Activated effector memory CD4-positive, alpha-beta T cell treated with Interleukin-2 at 50 U/mL for 16 hours (primary cell): Measurements from ENCODE around the gene RPL10.

ENCODE experiments used
- DNase-seq: peaks from one replicate; pipeline ENCODE4 v3.0.0-alpha.2; 2020

RPL10 gene

DNA sequence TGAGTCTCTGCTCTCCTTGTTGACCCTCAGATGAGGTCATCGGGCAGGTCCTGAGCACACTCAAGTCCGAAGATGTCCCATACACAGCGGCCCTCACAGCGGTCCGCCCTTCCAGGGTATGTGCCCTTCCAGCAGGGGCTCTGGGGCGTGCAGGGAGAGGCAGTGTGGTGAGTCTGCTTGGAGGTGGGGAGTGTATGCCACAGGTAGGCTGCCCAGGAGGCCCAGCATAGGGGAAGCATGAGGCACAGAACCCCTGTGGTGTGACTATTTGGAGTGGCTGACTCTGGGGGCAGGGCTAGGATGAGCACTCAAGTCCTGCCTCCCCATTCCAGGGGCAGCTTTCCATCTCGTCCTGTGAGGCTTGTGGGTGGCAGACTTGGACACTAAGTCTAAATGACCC is 35.4 kb downstream of the RPL10 start:
- DNase-seq, result no peak

DNA sequence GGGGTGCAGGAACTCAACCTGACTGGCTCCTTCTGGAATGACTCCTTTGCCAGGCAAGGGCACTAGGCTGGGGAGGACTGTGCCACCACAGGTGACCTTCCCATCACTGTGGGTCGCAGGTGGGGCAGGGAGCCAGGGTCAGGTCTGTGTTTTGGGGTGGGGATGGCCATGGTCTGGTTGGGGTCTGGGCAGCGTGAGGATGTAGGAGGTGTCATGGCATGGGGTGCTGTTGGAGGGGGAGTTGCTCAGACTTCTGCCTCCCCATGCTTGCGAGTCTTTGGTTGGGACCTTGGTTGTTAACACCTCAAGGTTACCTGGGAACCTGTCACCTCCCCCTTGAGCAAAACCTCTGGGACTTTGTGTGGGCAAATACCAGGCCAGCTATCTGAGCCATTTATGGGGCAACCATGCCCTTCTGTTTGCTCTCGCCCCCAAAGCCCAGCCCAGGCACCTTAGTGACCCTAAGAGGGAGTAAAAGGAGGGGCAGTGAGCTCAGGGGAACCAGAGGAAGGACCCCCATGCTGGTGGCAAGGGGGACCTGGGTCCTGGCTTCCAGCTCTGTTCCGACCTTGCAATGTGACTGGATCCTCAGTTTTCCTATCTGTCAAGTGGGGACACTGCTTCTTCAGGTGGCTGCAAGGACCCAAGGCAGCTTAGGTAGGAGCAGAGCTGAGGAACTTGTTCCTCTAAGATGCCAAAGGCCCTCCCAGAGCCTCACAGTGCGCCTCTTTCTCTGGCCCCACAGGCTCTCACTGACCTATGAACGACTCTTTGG is 36.4 kb downstream of the RPL10 start:
- DNase-seq, result no peak

DNA sequence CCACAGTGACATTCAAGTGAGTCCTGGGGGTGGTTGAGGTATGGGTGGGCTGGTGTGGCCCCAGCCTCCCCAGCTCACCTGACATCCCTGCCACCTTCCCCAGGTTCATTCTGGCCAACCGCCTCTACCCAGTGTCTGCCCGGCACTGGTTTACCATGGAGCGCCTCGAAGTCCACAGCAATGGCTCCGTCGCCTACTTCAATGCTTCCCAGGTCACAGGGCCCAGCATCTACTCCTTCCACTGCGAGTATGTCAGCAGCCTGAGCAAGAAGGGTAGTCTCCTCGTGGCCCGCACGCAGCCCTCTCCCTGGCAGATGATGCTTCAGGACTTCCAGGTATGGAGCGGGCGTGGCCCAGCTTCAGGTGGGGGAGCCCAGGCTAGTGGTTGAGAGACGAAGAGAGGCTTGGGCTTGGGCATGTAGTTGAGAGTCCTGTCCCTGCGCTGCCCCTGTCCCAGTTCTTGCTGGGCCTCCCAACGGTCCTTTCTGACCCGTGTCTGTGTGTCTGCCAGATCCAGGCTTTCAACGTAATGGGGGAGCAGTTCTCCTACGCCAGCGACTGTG is 37.1 kb downstream of the RPL10 start:
- DNase-seq, result no peak

DNA sequence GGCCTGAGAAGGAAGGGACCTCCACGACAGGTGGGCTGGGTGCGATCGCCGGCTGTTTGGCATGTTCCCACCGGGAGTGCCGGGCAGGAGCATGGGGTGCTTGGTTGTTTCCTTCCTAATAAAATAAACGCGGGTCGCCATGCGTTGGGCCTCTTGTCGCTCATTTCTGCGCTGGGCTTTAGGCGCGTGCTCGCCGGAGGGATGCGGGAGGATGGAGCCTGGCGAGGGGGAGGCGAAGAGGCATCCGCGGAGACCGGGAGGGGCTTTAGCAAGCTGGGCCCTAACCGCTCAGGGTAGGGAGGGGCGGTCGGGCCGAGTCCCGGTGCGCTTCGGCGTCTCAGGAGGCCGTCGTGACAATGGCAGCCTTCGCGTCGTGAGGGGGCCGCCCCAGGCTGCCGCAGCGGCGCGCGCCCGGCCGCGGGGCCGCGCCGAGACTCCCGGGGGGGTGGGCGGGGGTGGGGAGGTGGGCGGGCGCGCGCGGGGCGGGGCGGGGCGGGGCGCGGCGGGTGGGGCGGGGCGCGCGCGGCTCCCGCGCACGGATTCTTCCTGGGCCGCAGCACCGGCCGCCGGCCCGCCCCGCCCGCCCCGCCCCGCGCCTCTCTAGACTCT is 38.3 kb downstream of the RPL10 start:
- DNase-seq, result peak; percentile 46

DNA sequence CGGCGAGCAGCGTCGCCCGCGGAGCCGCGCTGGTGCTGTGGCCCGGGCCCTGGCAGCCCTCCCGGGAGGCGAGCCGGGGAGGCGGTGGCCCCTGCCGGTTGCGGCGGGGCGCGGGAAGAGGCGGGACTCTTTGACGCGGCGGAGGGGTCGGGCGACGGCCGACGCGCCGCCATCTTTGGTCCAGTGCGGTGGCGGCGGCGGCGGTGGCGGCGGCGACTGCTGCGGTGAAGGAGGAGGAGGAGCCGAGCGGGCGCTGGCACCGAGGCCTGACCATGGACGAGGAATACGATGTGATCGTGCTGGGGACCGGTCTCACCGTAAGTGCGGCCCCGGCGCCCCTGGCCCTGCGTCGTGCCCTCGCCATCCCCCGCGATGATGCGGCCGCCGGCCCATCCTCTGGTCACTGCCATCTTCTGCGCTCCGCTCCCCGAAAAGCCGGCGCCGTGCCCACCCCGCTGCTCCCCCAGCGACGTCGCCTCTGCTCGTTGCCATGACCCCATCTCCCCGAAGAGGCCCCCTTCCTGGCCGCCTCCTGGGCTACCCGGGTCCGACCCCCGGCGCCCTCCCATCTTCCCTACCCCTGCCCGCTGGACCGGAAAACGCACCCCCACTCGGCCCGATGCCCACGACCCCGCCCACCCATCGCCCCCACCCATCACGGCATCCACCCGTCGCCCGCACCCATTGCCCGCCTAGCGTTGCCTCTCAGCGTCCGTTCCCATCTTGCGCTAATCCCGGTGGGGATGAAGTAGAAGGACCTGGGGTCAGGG is 39.0 kb downstream of the RPL10 start, which contains the start of gene GDI1:
Gene GDI1, plus strand, starts transcription at position 172 of the 770 bp plus-strand sequence. Its CDS starts 101 bp downstream, at position 273.
- DNase-seq, result no peak

DNA sequence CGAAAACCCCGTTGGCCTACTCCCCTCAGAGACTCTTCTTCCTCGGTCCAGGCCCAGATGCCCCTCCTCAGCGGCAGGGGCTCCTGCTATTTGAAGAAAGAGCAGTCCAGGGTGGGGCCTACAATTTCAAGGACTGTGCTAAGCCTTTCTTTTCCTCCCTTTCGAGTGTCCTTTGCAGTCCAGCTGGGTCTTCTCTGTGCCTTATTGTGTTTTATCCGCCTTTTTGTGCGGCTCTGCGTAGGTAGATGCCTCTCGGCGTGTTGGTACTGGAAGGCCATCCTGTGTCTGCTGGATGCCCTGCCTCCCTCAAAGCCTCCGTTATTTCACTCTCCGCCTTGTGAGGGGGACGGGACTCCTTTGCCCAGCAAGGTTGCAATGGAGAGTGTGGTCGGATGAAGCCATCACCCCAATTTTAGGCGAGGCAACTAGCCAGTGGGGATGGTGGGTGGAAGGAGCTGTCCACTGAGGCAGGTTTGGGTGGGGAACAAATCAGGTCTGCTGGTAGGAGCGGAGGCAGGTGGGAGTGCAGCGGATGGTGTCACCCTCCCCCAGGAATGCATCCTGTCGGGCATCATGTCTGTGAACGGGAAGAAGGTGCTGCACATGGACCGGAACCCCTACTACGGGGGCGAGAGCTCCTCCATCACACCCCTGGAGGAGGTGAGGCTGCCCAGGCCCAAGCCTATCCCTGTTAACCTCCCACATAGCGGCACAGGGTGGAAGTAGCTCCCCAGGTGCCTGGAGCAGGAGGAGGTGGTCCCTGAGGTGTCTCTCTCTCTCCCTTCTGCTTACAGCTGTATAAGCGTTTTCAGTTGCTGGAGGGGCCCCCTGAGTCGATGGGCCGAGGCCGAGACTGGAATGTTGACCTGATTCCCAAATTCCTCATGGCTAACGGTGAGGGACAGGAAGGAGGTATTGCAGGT is 40.1 kb downstream of the RPL10 start:
- DNase-seq, result no peak

DNA sequence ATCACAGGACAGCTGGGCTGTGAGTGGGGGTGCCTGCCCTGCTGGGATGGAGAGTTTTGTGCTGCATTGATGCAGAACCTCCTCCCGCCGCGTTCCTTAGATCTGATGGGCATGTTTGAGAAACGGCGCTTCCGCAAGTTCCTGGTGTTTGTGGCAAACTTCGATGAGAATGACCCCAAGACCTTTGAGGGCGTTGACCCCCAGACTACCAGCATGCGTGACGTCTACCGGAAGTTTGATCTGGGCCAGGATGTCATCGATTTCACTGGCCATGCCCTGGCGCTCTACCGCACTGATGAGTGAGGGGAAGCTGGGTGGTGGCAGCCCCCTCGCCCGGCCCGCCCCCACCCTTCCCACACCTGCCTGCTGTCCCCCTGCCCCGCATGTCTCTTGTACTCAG is 41.7 kb downstream of the RPL10 start:
- no peak for DNase-seq

DNA sequence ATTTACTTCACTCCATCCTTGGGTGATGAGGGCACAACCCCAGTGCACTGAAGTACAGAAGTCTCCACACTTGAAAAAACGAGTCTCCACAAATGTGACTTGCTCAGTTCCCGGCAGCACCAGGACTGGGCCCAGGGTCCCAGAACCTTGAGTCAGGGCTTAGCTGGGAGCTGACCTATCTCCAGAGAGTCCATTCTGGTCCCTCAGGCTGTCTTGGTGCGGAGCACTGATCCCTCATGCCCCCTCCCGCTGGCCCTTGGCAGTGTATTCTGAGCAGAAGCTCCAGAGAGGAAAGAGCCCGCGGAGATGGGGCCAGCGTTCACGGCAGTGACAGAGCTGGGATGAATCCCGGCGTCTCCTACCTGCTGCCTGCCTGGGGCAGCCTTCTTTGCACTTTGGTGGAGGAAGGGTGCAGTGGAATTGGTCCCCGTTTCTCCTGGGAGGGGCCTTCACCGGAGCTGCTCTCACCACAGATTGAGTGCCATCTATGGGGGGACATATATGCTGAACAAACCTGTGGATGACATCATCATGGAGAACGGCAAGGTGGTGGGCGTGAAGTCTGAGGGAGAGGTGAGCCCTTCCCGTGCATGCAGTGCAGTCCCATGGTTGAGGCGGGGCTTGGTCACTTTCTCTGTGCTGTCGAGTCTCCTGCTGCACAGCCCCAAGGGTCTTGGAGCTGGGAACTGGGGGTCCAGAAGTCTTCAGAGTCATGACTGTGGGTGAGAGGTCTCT is 42.6 kb downstream of the RPL10 start:
- DNase-seq, result no peak

DNA sequence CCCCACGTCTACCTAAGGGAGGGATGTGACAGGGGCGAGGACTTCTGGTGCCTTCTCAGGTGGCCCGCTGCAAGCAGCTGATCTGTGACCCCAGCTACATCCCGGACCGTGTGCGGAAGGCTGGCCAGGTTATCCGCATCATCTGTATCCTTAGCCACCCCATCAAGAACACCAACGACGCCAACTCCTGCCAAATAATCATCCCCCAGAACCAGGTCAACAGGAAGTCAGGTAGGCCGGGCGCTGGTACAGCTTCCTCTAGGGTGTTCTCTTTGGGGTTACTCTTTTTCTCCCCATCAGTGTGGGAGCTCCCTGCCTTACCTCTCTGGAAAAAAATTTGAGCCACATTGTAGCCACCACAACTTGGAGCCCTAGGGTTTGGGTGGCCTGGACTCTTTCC is 43.4 kb downstream of the RPL10 start:
- no peak for DNase-seq

DNA sequence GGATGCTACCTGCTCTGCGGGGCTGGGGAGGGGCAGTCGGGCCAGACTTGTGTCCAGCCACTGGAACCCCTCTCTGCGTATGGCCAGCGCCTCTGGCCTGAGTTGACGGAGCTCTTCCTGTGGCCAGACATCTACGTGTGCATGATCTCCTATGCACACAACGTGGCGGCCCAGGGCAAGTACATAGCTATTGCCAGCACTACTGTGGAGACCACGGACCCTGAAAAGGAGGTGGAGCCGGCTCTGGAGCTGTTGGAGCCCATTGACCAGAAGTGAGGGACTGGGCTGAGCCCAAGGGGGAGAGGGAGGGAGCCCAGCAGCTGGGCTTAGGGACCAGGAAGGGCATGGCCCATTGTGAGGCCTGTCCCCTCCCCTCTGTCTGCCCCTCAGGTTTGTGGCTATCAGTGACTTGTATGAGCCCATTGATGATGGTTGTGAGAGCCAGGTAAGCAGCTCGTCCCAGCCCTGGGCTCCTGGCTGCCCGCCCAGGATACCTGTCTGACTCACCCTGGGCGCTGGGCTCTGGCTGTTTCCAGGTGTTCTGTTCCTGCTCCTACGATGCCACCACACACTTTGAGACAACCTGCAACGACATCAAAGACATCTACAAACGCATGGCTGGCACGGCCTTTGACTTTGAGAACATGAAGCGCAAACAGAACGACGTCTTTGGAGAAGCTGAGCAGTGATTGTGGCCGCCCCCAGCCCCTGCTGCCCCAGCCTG is 44.0 kb downstream of the RPL10 start:
- DNase-seq, result no peak

DNA sequence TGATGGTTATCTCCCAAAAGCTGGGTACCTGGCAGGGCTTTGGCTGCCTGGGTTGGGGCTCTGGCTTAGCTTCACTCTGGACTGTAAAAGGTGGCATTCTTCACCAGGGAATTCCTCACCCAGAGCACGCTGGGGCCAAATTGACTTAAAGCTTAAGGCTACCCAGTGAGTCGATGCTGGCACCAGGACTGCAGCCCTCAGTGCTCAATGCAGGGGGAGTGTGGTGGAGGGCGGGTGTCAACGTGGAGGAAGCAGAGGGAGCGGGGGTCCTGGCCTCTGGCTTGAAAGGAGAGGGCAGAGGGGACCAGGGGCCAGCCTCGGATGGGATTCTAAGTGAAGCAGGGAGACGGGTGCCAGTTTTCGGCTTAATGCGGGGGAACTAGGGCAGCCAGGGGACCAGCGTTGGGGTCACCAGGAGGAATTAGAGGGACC is 45.3 kb downstream of the RPL10 start:
- no peak for DNase-seq

DNA sequence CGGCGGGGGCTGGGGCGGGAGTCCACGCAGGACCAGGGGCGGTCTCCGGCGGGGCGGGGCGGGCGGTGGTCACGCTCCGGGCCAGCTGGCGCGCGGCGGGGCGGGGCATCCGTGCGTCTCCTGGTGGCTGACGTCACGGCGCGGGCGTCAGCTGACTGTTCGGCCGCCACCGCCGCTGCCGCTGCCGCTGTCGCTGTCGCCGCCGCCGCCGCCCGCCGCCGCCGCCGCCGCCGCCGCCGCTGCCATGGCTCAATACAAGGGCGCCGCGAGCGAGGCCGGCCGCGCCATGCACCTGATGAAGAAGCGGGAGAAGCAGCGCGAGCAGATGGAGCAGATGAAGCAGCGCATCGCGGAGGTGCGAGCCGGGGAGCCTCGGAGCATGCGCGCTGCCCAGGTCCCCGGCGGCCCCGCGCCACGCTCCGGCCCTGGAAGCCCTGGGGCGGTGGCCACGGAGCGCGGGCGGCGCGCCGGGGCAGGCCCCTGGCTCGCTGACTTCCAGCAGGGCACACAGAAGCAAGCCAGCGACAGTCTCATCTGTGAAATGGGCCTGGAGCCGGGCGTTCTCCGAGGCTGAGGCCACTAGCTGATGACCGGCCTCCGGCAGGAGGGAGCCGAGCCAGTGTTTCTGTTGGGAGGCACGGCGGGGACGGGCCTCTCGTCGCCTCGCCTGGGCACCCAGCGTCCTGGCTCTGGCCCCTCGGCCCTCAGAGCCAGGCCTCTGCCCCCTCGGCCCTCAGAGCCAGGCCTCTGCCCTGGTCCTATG is 46.0 kb downstream of the RPL10 start, which contains the start of gene FAM50A:
Gene FAM50A, plus strand, starts transcription at position 150 of the 763 bp plus-strand sequence. Its CDS starts 95 bp downstream, at position 245.
- DNase-seq, result peak; percentile 56

DNA sequence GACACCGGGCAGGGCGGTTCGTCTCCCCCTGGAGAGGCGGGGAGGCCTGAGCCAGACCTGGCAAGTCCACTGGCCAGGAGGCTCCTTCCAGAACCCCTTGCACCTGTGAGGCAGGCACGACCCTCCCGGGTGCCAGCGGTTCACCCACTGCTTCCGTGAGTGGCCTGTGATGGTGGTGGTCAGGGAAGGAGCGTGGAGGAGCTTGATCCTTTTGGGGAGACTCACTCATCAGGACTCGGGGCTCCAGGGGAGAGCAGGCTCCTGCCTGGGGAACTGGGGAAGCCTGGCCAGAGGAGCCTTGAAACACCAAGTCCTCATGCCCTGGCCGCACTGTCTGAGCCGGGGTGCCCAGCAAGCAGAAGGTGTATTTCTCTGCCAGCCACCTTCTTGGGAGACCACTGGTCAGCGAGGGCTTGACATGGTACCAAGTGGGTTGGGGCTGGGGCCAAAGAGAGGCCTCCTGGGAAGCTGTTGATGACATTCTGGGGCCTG is 46.6 kb downstream of the RPL10 start:
- no peak for DNase-seq

DNA sequence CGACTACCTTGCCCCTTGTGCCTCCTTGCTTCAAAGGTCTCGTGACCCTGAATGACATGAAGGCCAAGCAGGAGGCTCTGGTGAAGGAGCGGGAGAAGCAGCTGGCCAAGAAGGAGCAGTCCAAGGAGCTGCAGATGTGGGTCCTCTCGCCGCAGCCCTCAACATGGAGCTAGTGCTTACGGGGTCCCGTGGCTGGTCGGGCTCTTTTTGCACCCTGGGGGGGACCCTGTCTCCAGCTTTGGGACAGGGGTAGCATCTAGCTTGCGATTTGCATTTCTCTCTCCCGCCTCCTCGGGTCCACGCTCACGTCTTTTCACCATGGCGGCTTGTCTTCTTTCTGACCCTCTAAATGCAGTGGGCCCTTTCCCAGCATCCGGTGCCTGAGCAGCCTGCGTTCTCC is 47.6 kb downstream of the RPL10 start:
- no peak for DNase-seq

DNA sequence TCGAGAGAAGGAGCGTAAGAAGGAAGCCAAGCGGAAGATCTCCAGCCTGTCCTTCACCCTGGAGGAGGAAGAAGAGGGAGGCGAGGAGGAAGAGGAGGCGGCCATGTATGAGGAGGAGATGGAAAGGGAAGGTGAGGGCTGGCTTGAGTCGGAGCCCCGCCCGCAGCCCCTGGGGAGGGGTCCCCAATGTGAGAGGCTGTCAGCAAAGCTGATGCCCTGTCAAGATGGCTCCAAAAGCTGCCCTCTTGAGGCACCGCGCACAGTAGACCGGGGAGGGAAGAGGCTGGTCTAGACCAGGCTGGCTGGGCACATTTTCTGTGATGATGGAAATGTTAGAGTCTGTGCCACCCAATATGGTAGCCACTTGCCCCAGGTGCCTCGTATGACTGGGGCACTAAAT is 48.3 kb downstream of the RPL10 start:
- no peak for DNase-seq

DNA sequence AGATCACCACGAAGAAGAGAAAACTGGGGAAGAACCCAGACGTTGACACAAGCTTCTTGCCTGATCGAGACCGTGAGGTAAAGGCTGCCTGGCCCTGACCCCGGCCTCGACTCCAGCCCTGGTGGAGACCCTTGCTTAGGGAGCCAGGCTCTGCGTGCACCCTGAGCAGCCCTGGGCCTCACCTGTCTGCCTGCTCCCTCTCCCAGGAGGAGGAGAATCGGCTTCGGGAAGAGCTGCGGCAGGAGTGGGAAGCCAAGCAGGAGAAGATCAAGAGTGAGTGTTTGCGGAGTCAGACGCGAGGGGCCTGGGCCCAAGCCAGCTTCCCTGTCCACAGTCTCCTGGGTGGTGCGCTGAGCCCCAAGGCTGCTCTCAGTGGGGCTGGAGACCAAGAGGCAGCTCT is 50.3 kb downstream of the RPL10 start:
- no peak for DNase-seq

DNA sequence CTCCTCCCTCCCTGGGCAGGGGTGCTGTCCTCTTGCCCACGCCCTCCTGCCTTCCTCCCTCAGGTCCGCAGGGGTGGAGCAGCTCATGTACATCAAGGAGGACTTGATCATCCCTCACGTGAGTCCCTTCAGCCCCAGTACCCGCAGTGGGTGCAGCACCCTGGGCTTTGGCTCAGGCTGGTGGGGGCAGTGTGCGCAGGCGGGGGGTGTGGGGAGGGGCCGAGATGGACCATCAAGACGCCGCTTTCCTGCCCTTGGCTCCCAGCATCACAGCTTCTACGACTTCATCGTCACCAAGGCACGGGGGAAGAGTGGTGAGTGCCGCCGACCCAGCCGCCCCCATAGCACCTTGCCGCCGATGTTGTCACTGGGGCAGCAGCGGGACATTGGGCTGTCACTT is 51.4 kb downstream of the RPL10 start:
- no peak for DNase-seq

DNA sequence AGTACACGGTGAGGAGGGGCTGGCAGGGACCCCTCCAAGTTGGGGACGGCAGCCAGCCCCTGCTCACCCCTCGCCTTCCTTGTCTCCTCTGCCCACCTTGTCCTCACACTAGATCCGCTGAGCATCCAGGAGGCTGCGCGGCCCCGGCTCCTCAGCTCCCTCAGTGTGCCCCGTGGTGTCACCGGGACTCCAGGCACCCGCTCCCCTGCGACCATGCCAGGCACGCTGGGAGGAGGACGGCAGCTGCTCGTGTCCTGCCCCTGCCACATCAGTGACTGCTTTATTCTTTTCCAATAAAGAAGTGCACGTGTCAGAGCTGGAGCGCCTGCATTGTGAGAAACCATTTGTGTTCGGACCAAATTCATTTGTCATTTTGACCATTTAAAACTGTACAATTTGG is 52.1 kb downstream of the RPL10 start:
- DNase-seq, result no peak
